NB4 (cell line): ENCODE measurements around the gene GPRC6A.

ENCODE experiments used
- DNase-seq: peaks from one replicate; pipeline ENCODE4 v3.0.0; 2010; ENCODE audit warnings: low read depth
- H3K4me3 ChIP-seq: one replicate; pipeline ENCODE4 v1.5.1; 2011; ENCODE audit warnings: mild to moderate bottlenecking, low read depth, low read length, moderate library complexity
- MYC ChIP-seq: IDR thresholded peaks from 2 replicates; pipeline ENCODE4 v1.6.1; 2011; ENCODE audit warnings: low read depth, low read length
- POLR2A ChIP-seq: IDR thresholded peaks from 2 replicates; pipeline ENCODE4 v1.6.1; 2011; ENCODE audit warnings: mild to moderate bottlenecking; ENCODE audit not compliant: insufficient read length; ENCODE audit errors: extremely low read depth
- TF ChIP-seq, protein P1 (sequence below): IDR thresholded peaks from 2 replicates; pipeline ENCODE4 v1.6.1; 2011; ENCODE audit warnings: low read depth, low read length
- TF ChIP-seq, protein P2 (sequence below): IDR thresholded peaks from one replicate; pipeline ENCODE4 v1.5.1; 2012; ENCODE audit warnings: low read depth, low read length

GPRC6A gene

DNA sequence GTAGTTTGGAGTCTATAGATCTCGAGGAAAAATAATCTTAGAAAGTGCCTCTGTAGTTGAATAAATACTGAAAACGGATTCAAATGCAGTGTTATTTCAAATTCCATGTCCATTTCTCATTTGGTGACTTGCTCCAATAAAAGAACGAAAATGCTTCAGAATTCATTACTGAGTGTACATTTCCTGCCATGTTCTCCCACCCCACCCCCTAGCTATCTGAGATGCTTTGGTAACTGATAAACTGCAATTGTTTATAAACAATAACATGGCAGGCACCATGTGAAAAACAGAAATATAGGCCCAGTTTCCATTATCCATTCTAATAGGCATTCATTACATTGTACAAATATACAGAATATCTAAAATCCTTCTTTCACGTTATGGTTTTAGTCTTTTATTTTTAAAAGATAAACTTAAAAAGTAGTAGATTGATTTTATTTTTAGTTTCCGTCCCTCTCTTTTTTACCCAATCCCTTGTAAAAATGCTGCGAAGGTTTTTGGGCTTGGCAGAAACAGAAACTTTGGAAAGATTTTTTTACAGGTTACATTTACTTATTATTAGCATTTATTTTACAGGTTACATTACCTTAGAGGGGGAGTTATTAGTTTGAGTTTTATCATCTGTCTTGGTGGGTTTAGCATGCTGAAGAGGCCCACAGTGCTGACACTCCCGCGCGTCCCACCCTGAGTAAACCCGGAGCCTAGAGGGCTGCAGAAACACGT, 64.8 kb downstream of the GPRC6A start:
- TF ChIP-seq MYC (no peak), POLR2A (no peak)
- TF ChIP-seq, protein P1, sequence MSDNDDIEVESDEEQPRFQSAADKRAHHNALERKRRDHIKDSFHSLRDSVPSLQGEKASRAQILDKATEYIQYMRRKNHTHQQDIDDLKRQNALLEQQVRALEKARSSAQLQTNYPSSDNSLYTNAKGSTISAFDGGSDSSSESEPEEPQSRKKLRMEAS, result no peak
- TF ChIP-seq, protein P2, sequence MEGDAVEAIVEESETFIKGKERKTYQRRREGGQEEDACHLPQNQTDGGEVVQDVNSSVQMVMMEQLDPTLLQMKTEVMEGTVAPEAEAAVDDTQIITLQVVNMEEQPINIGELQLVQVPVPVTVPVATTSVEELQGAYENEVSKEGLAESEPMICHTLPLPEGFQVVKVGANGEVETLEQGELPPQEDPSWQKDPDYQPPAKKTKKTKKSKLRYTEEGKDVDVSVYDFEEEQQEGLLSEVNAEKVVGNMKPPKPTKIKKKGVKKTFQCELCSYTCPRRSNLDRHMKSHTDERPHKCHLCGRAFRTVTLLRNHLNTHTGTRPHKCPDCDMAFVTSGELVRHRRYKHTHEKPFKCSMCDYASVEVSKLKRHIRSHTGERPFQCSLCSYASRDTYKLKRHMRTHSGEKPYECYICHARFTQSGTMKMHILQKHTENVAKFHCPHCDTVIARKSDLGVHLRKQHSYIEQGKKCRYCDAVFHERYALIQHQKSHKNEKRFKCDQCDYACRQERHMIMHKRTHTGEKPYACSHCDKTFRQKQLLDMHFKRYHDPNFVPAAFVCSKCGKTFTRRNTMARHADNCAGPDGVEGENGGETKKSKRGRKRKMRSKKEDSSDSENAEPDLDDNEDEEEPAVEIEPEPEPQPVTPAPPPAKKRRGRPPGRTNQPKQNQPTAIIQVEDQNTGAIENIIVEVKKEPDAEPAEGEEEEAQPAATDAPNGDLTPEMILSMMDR, result no peak
- no peak for DNase-seq
- no peak overlapping the region for H3K4me3 ChIP-seq

DNA sequence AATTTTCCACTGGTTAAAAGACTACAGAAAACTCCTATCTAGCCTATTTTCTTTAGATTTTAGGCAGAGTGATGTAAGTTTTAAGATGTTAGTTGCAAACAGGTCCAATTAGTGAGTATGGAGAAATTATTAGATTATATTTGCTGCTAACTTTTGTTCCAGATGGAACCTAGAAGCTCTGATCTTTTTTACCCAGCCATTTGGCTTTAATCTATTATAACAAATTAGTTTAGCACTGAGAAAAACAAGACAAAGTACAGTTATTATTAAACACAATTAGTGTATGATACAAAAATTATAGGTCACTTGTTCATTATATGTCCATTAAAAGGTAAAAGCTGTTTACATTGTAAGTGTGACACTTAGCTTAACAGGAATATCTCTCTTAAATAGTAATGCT, 65.8 kb downstream of the GPRC6A start:
- no peak overlapping the region for H3K4me3 ChIP-seq
- DNase-seq, result no peak
- TF ChIP-seq, protein P2, result no peak
- TF ChIP-seq, protein P1, result no peak
- TF ChIP-seq MYC (no peak), POLR2A (no peak)

DNA sequence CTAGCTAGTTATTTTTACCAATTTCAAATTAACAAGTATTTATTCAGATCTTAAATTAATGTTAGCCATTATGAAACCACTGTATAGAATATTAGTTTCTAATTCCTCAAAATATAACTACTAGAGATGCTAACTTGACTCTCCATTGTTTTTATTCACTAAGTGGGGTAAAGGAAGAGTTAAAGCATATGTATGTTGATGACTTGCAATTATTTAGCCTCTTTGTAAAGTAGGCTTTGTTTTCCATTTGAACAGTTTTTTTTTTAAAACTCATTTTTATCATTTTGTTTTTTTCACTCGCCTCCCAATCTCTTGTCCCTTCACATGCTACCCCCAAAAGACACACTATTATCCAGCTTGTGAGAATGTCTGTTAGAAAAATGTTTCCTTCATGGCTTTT, 66.6 kb downstream of the GPRC6A start:
- H3K4me3 ChIP-seq, result no peak overlapping the region
- no peak for DNase-seq
- TF ChIP-seq, protein P1, result no peak
- TF ChIP-seq POLR2A, result no peak
- TF ChIP-seq, protein P2, result no peak
- no peak for TF ChIP-seq MYC

DNA sequence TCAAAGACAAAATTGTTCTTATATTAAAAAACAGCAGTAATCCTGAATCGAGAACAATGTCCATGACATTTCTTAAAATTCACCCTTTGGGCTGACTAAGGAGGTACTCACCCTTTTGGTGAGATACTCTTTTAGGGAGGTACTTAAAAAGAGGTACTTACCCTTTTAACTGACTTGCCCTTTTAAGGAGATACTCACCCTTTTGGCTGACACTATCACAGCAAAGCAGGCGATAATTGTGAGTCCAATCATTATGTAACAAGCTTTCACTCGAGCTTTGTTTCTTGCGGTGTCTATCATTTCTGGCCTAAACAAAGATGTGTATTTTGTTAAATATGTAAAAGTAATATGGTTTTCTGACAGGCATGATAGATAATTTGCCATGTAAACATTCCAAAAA, 67.1 kb downstream of the GPRC6A start:
- DNase-seq, result no peak
- TF ChIP-seq MYC, result no peak
- TF ChIP-seq, protein P1, result no peak
- TF ChIP-seq POLR2A, result no peak
- TF ChIP-seq, protein P2, result no peak
- no peak overlapping the region for H3K4me3 ChIP-seq

DNA sequence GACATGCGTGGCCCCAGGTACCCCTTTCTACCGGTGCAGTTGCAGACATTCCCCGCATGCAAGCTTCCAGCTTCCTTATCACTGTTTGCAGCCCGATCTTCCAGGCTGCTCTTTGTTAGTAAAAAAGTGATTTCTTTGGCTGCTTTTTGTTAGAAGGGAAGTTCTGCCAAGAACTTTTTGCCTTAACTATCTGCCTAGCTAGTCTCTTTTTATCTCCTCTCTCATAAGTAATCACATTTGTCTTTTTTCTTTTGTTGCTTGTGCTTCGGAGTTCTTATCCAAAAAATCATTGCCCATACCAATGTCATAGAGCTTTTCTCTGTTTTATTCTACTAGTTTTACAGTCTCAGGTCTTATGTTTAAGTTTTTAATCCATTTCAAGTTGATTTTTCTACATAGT, 83.7 kb downstream of the GPRC6A start:
- TF ChIP-seq POLR2A, result no peak
- no peak for TF ChIP-seq MYC
- TF ChIP-seq, protein P1, result no peak
- TF ChIP-seq, protein P2, result no peak
- no peak overlapping the region for H3K4me3 ChIP-seq
- no peak for DNase-seq
